GM23338 (cell line): Measurements from ENCODE around the gene LPXN. TPM values are rescaled to one million over a fixed set of nuclear protein-coding genes. Genes with fewer than 3 reads are reported as not detected.
A peak's percentile ranks its signal among the peaks of the same experiment; 100 is the strongest.

ENCODE experiments used
- ATAC-seq: fragments of 200-7000 bp; cut with Tn5 transposase; 3 replicates; pipeline ENCODE4 v1.9.1; 2020
- DNase-seq: peaks from one replicate; pipeline ENCODE4 v3.0.0-alpha.2; 2015; ENCODE audit warnings: low spot score
- H2AFZ ChIP-seq: fragments of 200-600 bp; sonication (generic); 2 replicates; pipeline ENCODE4 v1.8.0; 2016; ENCODE audit warnings: antibody characterized with exemption, mild to moderate bottlenecking, moderate library complexity
- H3F3A ChIP-seq: fragments of 200-600 bp; sonication (generic); replicated peaks from 2 replicates; pipeline ENCODE4 v1.8.0; 2017; ENCODE audit warnings: antibody characterized with exemption, mixed run types, low read depth
- H3K27ac ChIP-seq: fragments of 200-600 bp; sonication (generic); 2 replicates; pipeline ENCODE4 v1.6.1; 2016; ENCODE audit warnings: low read depth
- H3K27me3 ChIP-seq: fragments of 200-600 bp; sonication (generic); 2 replicates; pipeline ENCODE4 v1.8.0; 2016; ENCODE audit warnings: mild to moderate bottlenecking, mixed run types, moderate library complexity; ENCODE audit not compliant: insufficient read depth
- H3K36me3 ChIP-seq: fragments of 200-600 bp; sonication (generic); 2 replicates; pipeline ENCODE4 v1.8.0; 2016; ENCODE audit warnings: mild to moderate bottlenecking; ENCODE audit not compliant: insufficient read depth
- H3K4me1 ChIP-seq: fragments of 200-600 bp; sonication (generic); 2 replicates; pipeline ENCODE4 v1.8.0; 2016; ENCODE audit warnings: mild to moderate bottlenecking, moderate library complexity; ENCODE audit not compliant: insufficient read depth
- H3K4me2 ChIP-seq: fragments of 200-600 bp; sonication (generic); 2 replicates; pipeline ENCODE4 v1.7.1; 2017; ENCODE audit warnings: mixed run types
- H3K4me3 ChIP-seq: fragments of 200-600 bp; sonication (generic); 2 replicates; pipeline ENCODE4 v1.6.1; 2016; ENCODE audit warnings: mixed run types
- H3K79me2 ChIP-seq: fragments of 200-600 bp; sonication (generic); replicated peaks from 2 replicates; pipeline ENCODE4 v1.8.0; 2017; ENCODE audit warnings: mild to moderate bottlenecking; ENCODE audit not compliant: insufficient read depth
- H3K9me2 ChIP-seq: fragments of 200-600 bp; sonication (generic); 2 replicates; pipeline ENCODE4 v1.8.0; 2017; ENCODE audit not compliant: insufficient read depth
- H4K20me1 ChIP-seq: fragments of 200-600 bp; sonication (generic); replicated peaks from 2 replicates; pipeline ENCODE4 v1.8.0; 2017; ENCODE audit warnings: mild to moderate bottlenecking; ENCODE audit not compliant: insufficient read depth
- H3K27ac Mint-ChIP-seq: 2 replicates; pipeline ENCODE4 v1.8.0; 2020; ENCODE audit warnings: inconsistent platforms, mild to moderate bottlenecking, moderate library complexity, mixed read lengths
- H3K27me3 Mint-ChIP-seq: 3 replicates; pipeline ENCODE4 v1.8.0; 2022; ENCODE audit warnings: low read depth, mild to moderate bottlenecking, moderate library complexity, mixed read lengths, inconsistent platforms; ENCODE audit not compliant: insufficient read depth, poor library complexity
- H3K36me3 Mint-ChIP-seq: 3 replicates; pipeline ENCODE4 v1.8.0; 2021; ENCODE audit warnings: low read depth, mild to moderate bottlenecking, inconsistent platforms, moderate library complexity, mixed read lengths
- H3K4me1 Mint-ChIP-seq: 3 replicates; pipeline ENCODE4 v1.8.0; 2020; ENCODE audit warnings: mild to moderate bottlenecking, inconsistent platforms, mixed read lengths
- H3K4me3 Mint-ChIP-seq: 3 replicates; pipeline ENCODE4 v1.8.0; 2021; ENCODE audit warnings: moderate library complexity, mild to moderate bottlenecking, inconsistent platforms, mixed read lengths
- H3K9me3 Mint-ChIP-seq: 3 replicates; pipeline ENCODE4 v1.8.0; 2020; ENCODE audit warnings: moderate library complexity, mild to moderate bottlenecking, inconsistent platforms, mixed read lengths
- CREB1 ChIP-seq: fragments of 250-450 bp; sonication (Bioruptor Pico); IDR thresholded peaks from 2 replicates; pipeline ENCODE4 v1.5.0; 2020; ENCODE audit warnings: low read depth, mild to moderate bottlenecking, moderate library complexity
- CTCF ChIP-seq, 2 experiments: fragments of 200-600 bp in 1 of 2; sonication (generic) in 1 of 2; conservative IDR thresholded peaks; 2 replicates each; pipeline versions ENCODE4 v1.5.1 to v1.6.1; 2016 to 2017; ENCODE audit warnings: antibody characterized with exemption in 2 of 2, low read depth in 2 of 2, mild to moderate bottlenecking in 2 of 2, moderate library complexity in 1 of 2
- ETS1 ChIP-seq: IDR thresholded peaks from 2 replicates; pipeline ENCODE4 v1.6.1; 2016; ENCODE audit warnings: antibody characterized with exemption
- EZH2 ChIP-seq: fragments of 200-600 bp; sonication (generic); IDR thresholded peaks from one replicate; pipeline ENCODE4 v1.8.0; 2017; ENCODE audit warnings: antibody characterized with exemption, mild to moderate bottlenecking, low read depth; ENCODE audit not compliant: unreplicated experiment
- EZH2phosphoT487 ChIP-seq: fragments of 200-600 bp; sonication (generic); IDR thresholded peaks from one replicate; pipeline ENCODE4 v1.8.1; 2018; ENCODE audit warnings: antibody characterized with exemption; ENCODE audit not compliant: unreplicated experiment
- JUNB ChIP-seq: IDR thresholded peaks from one replicate; pipeline ENCODE4 v1.6.1; 2016; ENCODE audit warnings: antibody characterized with exemption; ENCODE audit not compliant: unreplicated experiment
- NANOG ChIP-seq: IDR thresholded peaks from 2 replicates; pipeline ENCODE4 v1.6.1; 2016; ENCODE audit warnings: antibody characterized with exemption, borderline replicate concordance
- POLR2AphosphoS5 ChIP-seq: IDR thresholded peaks from 2 replicates; pipeline ENCODE4 v1.6.1; 2016; ENCODE audit warnings: antibody characterized with exemption, low read depth
- REST ChIP-seq: IDR thresholded peaks from one replicate; pipeline ENCODE4 v1.6.1; 2018; ENCODE audit warnings: antibody characterized with exemption; ENCODE audit not compliant: unreplicated experiment
- STAT1 ChIP-seq: IDR thresholded peaks from one replicate; pipeline ENCODE4 v1.6.1; 2016; ENCODE audit warnings: antibody characterized with exemption; ENCODE audit not compliant: unreplicated experiment
- ZNF114 ChIP-seq: fragments of 250-450 bp; sonication (Bioruptor Pico); IDR thresholded peaks from 2 replicates; pipeline ENCODE4 v1.5.0; 2020; ENCODE audit warnings: mild to moderate bottlenecking, moderate library complexity
- ZNF331 ChIP-seq: fragments of 250-450 bp; sonication (Bioruptor Pico); IDR thresholded peaks from 2 replicates; pipeline ENCODE4 v1.5.0; 2020; ENCODE audit warnings: low read depth, mild to moderate bottlenecking, moderate library complexity
- ZNF462 ChIP-seq: fragments of 250-450 bp; sonication (Bioruptor Pico); IDR thresholded peaks from 2 replicates; pipeline ENCODE4 v1.5.0; 2020; ENCODE audit warnings: mild to moderate bottlenecking, moderate library complexity
- polyA plus RNA-seq: library from polyadenylated mRNA; unstranded; fragments of >200 nt; fragmentation: Nextera tagmentation; extraction: Ambion mirVana; gene quantifications from 2 replicates; pipeline ENCODE4 v1.2.1, GENCODE V29; 2016
- total RNA-seq: library from RNA; depleted of rRNA; stranded (reverse); fragments of >200 nt; shearing (Covaris generic); gene quantifications from 2 replicates; pipeline ENCODE4 v1.2.3, GENCODE V29; 2014

The LPXN gene
- total and polyA plus RNA-seq, 2 experiments from 2014 or later: 0.56 to 1.3 TPM

- no peaks in the 10 kb centered on the region for H3K27me3 ChIP-seq
- peaks cover 36% of the 10 kb centered on the region for H3K79me2 ChIP-seq
- H2AFZ ChIP-seq: no peak overlapping the region
- peak overlapping the region; percentile 100 for H3K27ac Mint-ChIP-seq
- H3K4me3 Mint-ChIP-seq: peak overlapping the region; percentile 98
- H3K27me3 Mint-ChIP-seq: peaks cover 16% of the 10 kb centered on the region
- TF ChIP-seq REST (no peak), ZNF331 (CRISPR knock-in tag) (no peak), CREB1 (CRISPR knock-in tag) (peak; percentile 70), ZNF462 (CRISPR knock-in tag) (no peak), EZH2phosphoT487 (no peak), EZH2 (no peak), ETS1 (peak; percentile 98), POLR2AphosphoS5 (no peak), NANOG (no peak), CTCF (conservative IDR thresholded peaks at IDR 0.05; ENCODE audit: low read depth in 2 of 2) (no peak), STAT1 (no peak), JUNB (no peak), ZNF114 (CRISPR knock-in tag) (no peak)
- H3K9me2 ChIP-seq: no peaks in the 10 kb centered on the region
- H3K4me2 ChIP-seq: peak overlapping the region; percentile 84
- peak overlapping the region; percentile 71 for H3K4me3 ChIP-seq
- DNase-seq (peak; percentile 98), ATAC-seq (peak; percentile 78)
- no peaks in the 10 kb centered on the region for H3K36me3 ChIP-seq
- no peaks in the 10 kb centered on the region for H3F3A ChIP-seq
- H3K4me1 ChIP-seq: peaks cover 9% of the 10 kb centered on the region; the same call in 1 of the 2 replicates
- H3K9me3 Mint-ChIP-seq: no peaks in the 10 kb centered on the region
- 0 out of 2 replicates have a peak, but pooled peaks cover 10% of the 10 kb centered on the region for H4K20me1 ChIP-seq
- peak overlapping the region; percentile 99 for H3K27ac ChIP-seq
- peaks cover 12% of the 10 kb centered on the region; the same call in 2 of the 3 replicates for H3K36me3 Mint-ChIP-seq
- peaks cover 26% of the 10 kb centered on the region; the same call in 2 of the 3 replicates for H3K4me1 Mint-ChIP-seq
Measured at GRCh38 chr11:58578136-58578634, 2.5 kb upstream of the LPXN start.
